ENCODE data around the gene HBD.

Gene HBD

GRCh38 chr11:5196067-5196466, 38.2 kb downstream of the HBD start:
- no peak overlapping the region for H3K4me3 ChIP-seq (ENCODE audit: low read depth, low read length)
- no peak for DNase-seq (ENCODE audit: low read depth)
- no peak for TF ChIP-seq CTCF (conservative IDR thresholded peaks at IDR 0.05; ENCODE audit: low read depth, low read length)

GRCh38 chr11:5192738-5193137, 41.5 kb downstream of the HBD start:
- DNase-seq (ENCODE audit: low read depth): no peak
- H3K4me3 ChIP-seq (ENCODE audit: low read depth, low read length): no peak overlapping the region
- TF ChIP-seq CTCF (conservative IDR thresholded peaks at IDR 0.05; ENCODE audit: low read depth, low read length): no peak

DNA sequence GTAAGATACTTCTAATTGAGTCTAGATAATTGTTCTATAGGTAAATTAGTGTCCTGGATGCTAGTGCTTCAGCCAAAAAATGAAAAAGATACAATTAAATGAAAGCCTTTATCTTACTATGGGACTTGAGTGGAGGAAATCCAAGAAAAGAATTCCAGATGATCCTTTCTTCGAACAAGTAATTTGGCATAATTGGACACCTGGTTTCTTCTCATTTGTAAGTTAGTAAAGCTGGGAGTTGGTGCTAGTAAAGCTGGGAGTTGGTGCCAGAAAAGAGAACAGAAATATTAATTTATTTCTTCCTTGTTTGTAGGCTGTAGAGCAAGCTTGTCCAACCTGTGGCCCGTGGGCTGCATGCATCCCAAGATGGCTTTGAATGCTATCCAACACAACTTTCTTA, 46.1 kb downstream of the HBD start:
- no peak for TF ChIP-seq CTCF (conservative IDR thresholded peaks at IDR 0.05; ENCODE audit: low read depth, low read length)
- DNase-seq (ENCODE audit: low read depth): no peak
- H3K4me3 ChIP-seq (ENCODE audit: low read depth, low read length): no peak overlapping the region

Measured in choroid plexus epithelial cell (primary cell).